HepG2 (cell line): ENCODE results near the gene IMPDH2. TPM values are rescaled to one million over a fixed set of nuclear protein-coding genes. Genes with fewer than 3 reads are reported as not detected.

Experiments
- ATAC-seq: fragments of 200-7000 bp; cut with Tn5 transposase; 3 replicates; pipeline ENCODE4 v1.9.1; 2020; ENCODE audit warnings: mild to moderate bottlenecking, moderate library complexity
- BruUV-seq: library from RNA; stranded (reverse); fragments of 400-500 nt; replicated peaks from 2 replicates; lab custom pipeline; 2021; lab: Mats Ljungman, UMichigan
- CTCF ChIA-PET: fragments of 300-600 bp; formaldehyde crosslinking; extraction: SDS; loops from one replicate; lab custom pipeline; 2021; ENCODE audit warnings: low total read pairs, inconsistent platforms, low intra/inter-chr PET ratio; lab: Yijun Ruan, JAX
- POLR2A ChIA-PET: fragments of 350-600 bp; sonication (Branson Sonifier 250); formaldehyde crosslinking; loops from one replicate; lab custom pipeline; 2020; ENCODE audit warnings: antibody characterized with exemption, inconsistent platforms; lab: Yijun Ruan, JAX
- DNase-seq: peaks from one replicate; pipeline ENCODE4 v3.0.0-alpha.2; 2015; ENCODE audit warnings: low spot score
- FAIRE-seq: peaks from 3 replicates; lab custom pipeline; 2011; peaks lifted over from hg19 to GRCh38; lab: Jason Lieb, UNC
- H2AFZ ChIP-seq: one replicate; pipeline ENCODE4 v1.6.1; 2011; ENCODE audit warnings: low read length, inconsistent platforms
- H3K27ac ChIP-seq: fragments of 300-600 bp; 3 replicates; pipeline ENCODE4 v1.8.0; 2011; ENCODE audit warnings: mixed run types, mild to moderate bottlenecking, mixed read lengths, low read length, inconsistent platforms; ENCODE audit not compliant: insufficient read depth; ENCODE audit errors: extremely low read length
- H3K27me3 ChIP-seq, 2 experiments: fragments of 200-600 bp in 1 of 2; 2 replicates in 1 of 2; 3 replicates in 1 of 2; pipeline versions ENCODE4 v1.6.0 to v1.8.0; 2011; ENCODE audit warnings: low read length in 2 of 2, mild to moderate bottlenecking in 2 of 2, moderate library complexity in 2 of 2, inconsistent platforms in 1 of 2; ENCODE audit not compliant: insufficient read depth in 2 of 2, control insufficient read depth in 1 of 2
- H3K36me3 ChIP-seq, 2 experiments: fragments of 200-600 bp in 1 of 2; replicated peaks in 1 of 2; 2 replicates in 1 of 2; 3 replicates in 1 of 2; pipeline versions ENCODE4 v1.5.1 to v1.8.0; 2011; ENCODE audit warnings: low read length in 2 of 2, inconsistent platforms in 1 of 2; ENCODE audit not compliant: insufficient read depth in 2 of 2, control insufficient read depth in 1 of 2
- H3K4me1 ChIP-seq: 2 replicates; pipeline ENCODE4 v1.5.1; 2012; ENCODE audit warnings: low read length, inconsistent platforms; ENCODE audit not compliant: insufficient read depth
- H3K4me2 ChIP-seq: 2 replicates; pipeline ENCODE4 v1.6.0; 2011; ENCODE audit warnings: low read depth, low read length, inconsistent platforms
- H3K4me3 ChIP-seq, 3 experiments: fragments of 200-600 bp in 1 of 3; sonication (generic), shearing (Covaris generic) in 1 of 3; replicated peaks in 1 of 3; 2 replicates each; pipeline ENCODE4 v1.5.1; 2011 to 2016; ENCODE audit warnings: low read length in 3 of 3, inconsistent platforms in 2 of 3, low read depth in 2 of 3, mild to moderate bottlenecking in 2 of 3, control low read depth in 1 of 3, mixed read lengths in 1 of 3; ENCODE audit not compliant: insufficient read depth in 1 of 3
- H3K79me2 ChIP-seq: one replicate; pipeline ENCODE4 v1.6.1; 2011; ENCODE audit warnings: low read length, inconsistent platforms; ENCODE audit not compliant: insufficient read depth
- H3K9ac ChIP-seq: 2 replicates; pipeline ENCODE4 v1.6.0; 2011; ENCODE audit warnings: mild to moderate bottlenecking, low read depth, low read length, inconsistent platforms; ENCODE audit not compliant: insufficient read depth
- H3K9me3 ChIP-seq: 2 replicates; pipeline ENCODE4 v1.5.1; 2012; ENCODE audit warnings: mild to moderate bottlenecking, low read length
- H4K20me1 ChIP-seq: 2 replicates; pipeline ENCODE4 v1.6.0; 2011; ENCODE audit warnings: inconsistent platforms, mild to moderate bottlenecking, low read length, moderate library complexity; ENCODE audit not compliant: insufficient read depth
- CBX2 ChIP-seq, 2 experiments: fragments of 200-600 bp in 1 of 2; sonication (generic); formaldehyde crosslinking in 1 of 2; IDR thresholded peaks; 2 replicates each; pipeline versions ENCODE4 v1.7.0 to v1.8.1; 2018 to 2022; ENCODE audit warnings: low read depth in 2 of 2, low read length in 1 of 2, mild to moderate bottlenecking in 1 of 2, missing genetic modification reagents in 1 of 2
- CREB3 ChIP-seq: sonication (generic); formaldehyde crosslinking; IDR thresholded peaks from 2 replicates; pipeline ENCODE4 v1.5.0; 2020; ENCODE audit warnings: missing genetic modification reagents
- ETV6 ChIP-seq: sonication (generic); formaldehyde crosslinking; conservative IDR thresholded peaks from 2 replicates; pipeline ENCODE4 v1.4.0; 2020; ENCODE audit warnings: missing genetic modification reagents
- GABPB1 ChIP-seq: IDR thresholded peaks from 2 replicates; pipeline ENCODE4 v1.6.1; 2016; ENCODE audit warnings: mild to moderate bottlenecking, missing genetic modification reagents, moderate library complexity, missing compliant biosample characterization
- GPBP1L1 ChIP-seq: sonication (generic); formaldehyde crosslinking; IDR thresholded peaks from 2 replicates; pipeline ENCODE4 v1.5.0; 2020; ENCODE audit warnings: mild to moderate bottlenecking, missing genetic modification reagents
- HNF1B ChIP-seq: sonication (generic); formaldehyde crosslinking; IDR thresholded peaks from 2 replicates; pipeline ENCODE4 v1.5.1; 2020; ENCODE audit warnings: mild to moderate bottlenecking, moderate library complexity, missing genetic modification reagents
- HNRNPL ChIP-seq: fragments of 200-400 bp; formaldehyde crosslinking; IDR thresholded peaks from 2 replicates; pipeline ENCODE4 v1.6.1; 2017; ENCODE audit warnings: mild to moderate bottlenecking, low read depth, low read length
- JUNB ChIP-seq: sonication (generic); formaldehyde crosslinking; IDR thresholded peaks from 2 replicates; pipeline ENCODE4 v1.8.0; 2022; ENCODE audit warnings: missing genetic modification reagents, mild to moderate bottlenecking, borderline replicate concordance
- ZKSCAN5 ChIP-seq: sonication (generic); formaldehyde crosslinking; IDR thresholded peaks from 2 replicates; pipeline ENCODE4 v1.5.1; 2020; ENCODE audit warnings: mild to moderate bottlenecking, missing genetic modification reagents
- ZNF292 ChIP-seq: sonication (generic); formaldehyde crosslinking; IDR thresholded peaks from 2 replicates; pipeline ENCODE4 v1.8.1; 2022; ENCODE audit warnings: mild to moderate bottlenecking, low read depth, missing genetic modification reagents, borderline replicate concordance
- ZNF333 ChIP-seq: sonication (generic); formaldehyde crosslinking; IDR thresholded peaks from 2 replicates; pipeline ENCODE4 v1.4.0; 2020; ENCODE audit warnings: mild to moderate bottlenecking, missing genetic modification reagents, borderline replicate concordance
- ZNF484 ChIP-seq: sonication (generic); formaldehyde crosslinking; IDR thresholded peaks from 2 replicates; pipeline ENCODE4 v1.5.1; 2020; ENCODE audit warnings: mild to moderate bottlenecking, low read depth, missing genetic modification reagents, borderline replicate concordance
- ZNF558 ChIP-seq: sonication (generic); formaldehyde crosslinking; IDR thresholded peaks from 2 replicates; pipeline ENCODE4 v1.9.0; 2022; ENCODE audit warnings: mild to moderate bottlenecking, missing genetic modification reagents, borderline replicate concordance
- ZNF569 ChIP-seq: sonication (generic); formaldehyde crosslinking; IDR thresholded peaks from 2 replicates; pipeline ENCODE4 v1.5.0; 2020; ENCODE audit warnings: mild to moderate bottlenecking, missing genetic modification reagents, moderate library complexity, borderline replicate concordance
- ZNF780A ChIP-seq: sonication (generic); formaldehyde crosslinking; IDR thresholded peaks from 2 replicates; pipeline ENCODE4 v1.8.0; 2022; ENCODE audit warnings: mild to moderate bottlenecking, missing genetic modification reagents, moderate library complexity
- WGBS: methylation state at CpG from one replicate; pipeline ENCODE4 v1.1.6; 2017; ENCODE audit warnings: low lambda C conversion rate; 5-methylcytosine and 5-hydroxymethylcytosine counted together
- in situ Hi-C: cut with HindIII; loops from 2 replicates; pipeline ENCODE4 v1.10.0; 2017; ENCODE audit warnings: low pct_unique_long_range_greater_than_20kb; ENCODE audit not compliant: extremely low pct_ligation_motif_present
- intact Hi-C: fragments of 100-400 bp; cut with micrococcal nuclease; formaldehyde crosslinking; loops from one replicate; pipeline ENCODE4 v1.10.0; 2022; ENCODE audit not compliant: unreplicated experiment
- polyA plus RNA-seq, 8 experiments: library from polyadenylated mRNA; depleted of rRNA in 3 of 8; stranded (reverse) in 7 of 8; unstranded in 1 of 8; fragments of >200 nt; fragmentation: Illumina TruSeq in 4 of 8; extraction: Trizol in 4 of 8; gene quantifications; 2 replicates each; pipeline versions ENCODE4 v1.2.1 to v1.2.3, GENCODE V29; 2011 to 2016; ENCODE audit warnings: low read depth in 4 of 8, missing spikeins in 1 of 8, mixed read lengths in 1 of 8; ENCODE audit not compliant: insufficient read depth in 1 of 8
- total RNA-seq, 5 experiments: library from RNA; depleted of rRNA; stranded (reverse); fragments of >200 nt; fragmentation: Illumina TruSeq; extraction: Trizol; gene quantifications; 2 replicates each; pipeline ENCODE4 v1.2.3, GENCODE V29; 2016; ENCODE audit warnings: low read depth in 1 of 5

Gene IMPDH2
- total and polyA plus RNA-seq, 2 of the 13 experiments (the other 11 are each of a cell fraction or from before 2014, with no cell fraction given) = 248 to 260 TPM

- FAIRE-seq = no peak
- H4K20me1 ChIP-seq = no peaks in the 10 kb centered on the region
- no peak overlapping the region for H3K9ac ChIP-seq
- peak; percentile 19; the same call in 1 of the 3 replicates for ATAC-seq
- H3K4me1 ChIP-seq = peaks cover 92% of the 10 kb centered on the region
- H3K27ac ChIP-seq = no peak overlapping the region
- H3K9me3 ChIP-seq = no peaks in the 10 kb centered on the region
- no peak overlapping the region for H2AFZ ChIP-seq
- no peak for DNase-seq
- no peaks in the 10 kb centered on the region for H3K27me3 ChIP-seq
- H3K79me2 ChIP-seq = no peaks in the 10 kb centered on the region
- WGBS = 89% methylated on average over 5 of the region's 6 CpGs
- ChIA-PET POLR2A (interaction anchor here (0.7 to 1.4 kb wide), 2 partner anchors 19 to 28 kb away, joined by 3 to 4 read pairs; partner anchors contain the start of gene IMPDH2), CTCF (no interaction called here)
- intact Hi-C loops (no loop called here), in situ Hi-C loops (no loop called here)
- no peak overlapping the region for H3K4me2 ChIP-seq
- BruUV-seq = no TSS peak
- H3K4me3 ChIP-seq = no peak overlapping the region
- H3K36me3 ChIP-seq = no peaks in the 10 kb centered on the region
- TF ChIP-seq ZNF484 (CRISPR knock-in tag) (no peak), GPBP1L1 (no peak), HNRNPL (no peak), ZNF333 (no peak), GABPB1 (CRISPR knock-in tag) (no peak), CBX2 (IDR thresholded peaks at IDR 0.05; ENCODE audit: low read depth, low read length) (no peak), CBX2 (CRISPR knock-in tag; IDR thresholded peaks at IDR 0.05; ENCODE audit: low read depth) (no peak), ZNF292 (CRISPR knock-in tag) (no peak), HNF1B (CRISPR knock-in tag) (no peak), ZNF558 (CRISPR knock-in tag) (no peak), JUNB (CRISPR knock-in tag) (no peak), ETV6 (CRISPR knock-in tag) (no peak), ZNF569 (CRISPR knock-in tag) (no peak), CREB3 (no peak), ZNF780A (no peak), ZKSCAN5 (CRISPR knock-in tag) (no peak)
These were observed 28.0 kb downstream of the IMPDH2 start for GRCh38 chr3:49001155-49001554.
